ENCODE measurements around the gene HOXA9. TPM values are rescaled to one million over a fixed set of nuclear protein-coding genes. Genes with fewer than 3 reads are reported as not detected.

HOXA9 gene
- total and polyA plus RNA-seq, 2 of the 4 experiments (the other 2 are of a cell fraction): 0.18 to 0.32 TPM

- TF ChIP-seq BHLHE40 (IDR thresholded peaks at IDR 0.05; ENCODE audit: low read depth, low read length) (peak; percentile 84), USF2 (IDR thresholded peaks at IDR 0.05; ENCODE audit: low read depth, low read length) (peak; percentile 93), MAFK (IDR thresholded peaks at IDR 0.05; ENCODE audit: low read depth, low read length) (no peak), MXI1 (IDR thresholded peaks at IDR 0.05; ENCODE audit: borderline replicate concordance, low read depth, low read length) (peak; percentile 63; the same call in 1 of the 2 replicates), MAZ (IDR thresholded peaks at IDR 0.05; ENCODE audit: borderline replicate concordance, low read depth, low read length) (peak; percentile 68; the same call in 1 of the 2 replicates), POLR2A (IDR thresholded peaks at IDR 0.05; ENCODE audit: low read depth, low read length) (peak; percentile 81), CEBPB (IDR thresholded peaks at IDR 0.05; ENCODE audit: low read depth, low read length) (no peak), SMC3 (IDR thresholded peaks at IDR 0.05; ENCODE audit: low read depth, low read length) (peak; percentile 9; the same call in 1 of the 2 replicates), FOS (IDR thresholded peaks at IDR 0.05; ENCODE audit: low read depth, low read length) (0 out of 2 replicates have a peak, but pooled peaks have one; percentile 10)
Observed at GRCh38 chr7:27117887-27118491, 47.3 kb downstream of the HOXA9 start.

More at GRCh38 chr7:27117887-27118491, 47.3 kb downstream of the HOXA9 start:
- Histone ChIP-seq H2AK5ac (ENCODE audit: low read depth, low read length) (peak overlapping the region; percentile 92), H3K4ac (ENCODE audit: low read depth, low read length) (peak overlapping the region; percentile 87), H3K9ac (ENCODE audit: low read depth, low read length) (peak overlapping the region; percentile 96), H3K18ac (ENCODE audit: low read depth, low read length) (peak overlapping the region; percentile 97), H3K4me2 (ENCODE audit: low read depth, low read length) (peak overlapping the region; percentile 78), H2BK15ac (ENCODE audit: low read depth, low read length) (peak overlapping the region; percentile 39; the same call in 1 of the 3 replicates), H3K9me3 (ENCODE audit: control insufficient read depth, insufficient read depth, low read length) (no peaks in the 10 kb centered on the region), H3K4me1 (ENCODE audit: control insufficient read depth, insufficient read depth, low read length) (peaks cover 23% of the 10 kb centered on the region), H4K5ac (ENCODE audit: low read depth, low read length) (peak overlapping the region; percentile 51), H2BK5ac (ENCODE audit: low read depth, low read length, poor library complexity, severe bottlenecking) (peak overlapping the region; percentile 80), H3K27ac (ENCODE audit: insufficient read depth, low read length) (peak overlapping the region; percentile 89), H4K8ac (ENCODE audit: low read depth in 2 of 2, low read length in 2 of 2) (peak overlapping the region; percentile 37 to 64), H3K9me1 (ENCODE audit: insufficient read depth, low read length) (peaks cover 7% of the 10 kb centered on the region; the same call in 1 of the 2 replicates), H3K79me1 (ENCODE audit: low read depth in 1 of 2, low read length in 2 of 2) (peaks cover 0 to 37% of the 10 kb centered on the region in 2 experiments; a peak in 2 of 4 replicates), H4K91ac (ENCODE audit: insufficient read depth, low read depth, low read length) (peak overlapping the region; percentile 83), H3K27me3 (ENCODE audit: control insufficient read depth, insufficient read depth, low read length) (no peaks in the 10 kb centered on the region), H3K56ac (ENCODE audit: extremely low read depth, insufficient read depth, low read length) (peak overlapping the region; percentile 83), H2BK120ac (ENCODE audit: low read depth, low read length) (peak overlapping the region; percentile 73), H2AK9ac (replicated peaks; ENCODE audit: low read depth, low read length, poor library complexity) (peak overlapping the region; percentile 68), H3K4me3 (ENCODE audit: insufficient read depth, low read depth, low read length) (peak overlapping the region; percentile 71), H2AFZ (replicated peaks; ENCODE audit: low read length, poor library complexity) (peak overlapping the region; percentile 29), H3K14ac (replicated peaks; ENCODE audit: low read depth, low read length) (peak overlapping the region; percentile 72), H3K23ac (ENCODE audit: low read depth, low read length) (peak overlapping the region; percentile 95), H2BK20ac (ENCODE audit: low read depth, low read length) (peak overlapping the region; percentile 52; the same call in 1 of the 2 replicates), H3K36me3 (ENCODE audit: control insufficient read depth, insufficient read depth, low read length) (peaks cover 9% of the 10 kb centered on the region; the same call in 1 of the 2 replicates), H4K20me1 (ENCODE audit: insufficient read depth, low read length) (peaks cover 10% of the 10 kb centered on the region)
- intact Hi-C loops (cut with micrococcal nuclease) (no loop called here), dilution Hi-C loops (cut with HindIII; ENCODE audit: low sequenced_read_pairs, unreplicated experiment) (no loop called here), in situ Hi-C loops (cut with MboI; ENCODE audit: low sequenced_read_pairs) (no loop called here)
- ATAC-seq (ENCODE audit: low read depth) (peak; percentile 54), DNase-seq (peak; percentile 97)
- ChIA-PET CTCF (interaction anchor here (0.7 kb wide), 1 partner anchor 33 kb away, joined by 3 read pairs; no protein-coding TSS in a partner anchor), POLR2A (ENCODE audit: unreplicated experiment) (interaction anchor here (0.6 to 0.7 kb wide), 2 partner anchors 17 to 413 kb away, joined by 3 read pairs; no protein-coding TSS in a partner anchor)
- no TSS peak for BruUV-seq (replicated peaks)
- WGBS, 2 experiments (ENCODE audit: extremely low coverage in 2 of 2, insufficient read length in 1 of 2): 3% methylated on average over 6 of the region's 19 CpGs; no CpG with 5 or more reads in 1 of the 2 experiments

Data from IMR-90 (cell line).